ENCODE results near the gene RTL10. TPM values are rescaled to one million over a fixed set of nuclear protein-coding genes. Genes with fewer than 3 reads are reported as not detected.

Gene RTL10
- total RNA-seq, 1 donor from 2014 or later: 21.4 TPM

DNA sequence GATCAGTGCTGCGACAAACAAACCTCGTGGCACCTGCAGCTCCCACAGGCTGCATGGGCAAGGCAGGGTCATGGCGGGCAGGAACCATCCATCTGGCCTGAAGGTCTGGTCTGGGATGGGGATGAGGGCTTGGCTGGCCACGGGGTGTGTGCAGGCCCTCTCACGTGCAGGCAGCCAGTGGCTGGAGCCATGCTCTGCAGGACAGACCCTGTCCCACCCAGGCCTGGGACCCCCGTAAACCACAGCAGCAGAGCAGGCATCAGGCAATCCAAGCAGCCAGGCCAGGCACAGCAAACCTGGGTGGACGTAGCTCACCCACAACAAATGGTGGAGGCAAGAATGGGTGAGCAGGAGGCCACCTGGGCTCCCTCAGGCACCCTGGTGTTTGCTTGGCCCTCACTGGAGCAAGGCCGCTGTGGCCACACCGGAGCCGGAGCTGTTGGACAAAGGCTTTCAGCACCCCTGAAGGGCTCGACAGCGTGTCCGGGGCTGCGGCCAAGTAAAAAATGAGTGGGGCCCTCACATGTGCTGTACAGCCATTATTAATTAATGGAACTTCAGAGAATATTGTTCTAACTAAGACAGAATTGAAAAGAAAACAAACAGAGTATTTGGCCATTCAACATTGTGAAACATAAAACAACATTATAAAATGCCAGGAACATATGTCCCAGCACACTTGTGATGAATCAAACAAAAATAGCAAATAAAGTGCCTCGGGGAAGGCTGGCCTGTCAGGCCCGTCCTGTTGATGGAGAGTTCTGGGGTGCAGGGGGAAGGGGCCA lies 24.0 kb upstream of the RTL10 start:
- H3K4me1 ChIP-seq: peaks cover 60% of the 10 kb centered on the region

DNA sequence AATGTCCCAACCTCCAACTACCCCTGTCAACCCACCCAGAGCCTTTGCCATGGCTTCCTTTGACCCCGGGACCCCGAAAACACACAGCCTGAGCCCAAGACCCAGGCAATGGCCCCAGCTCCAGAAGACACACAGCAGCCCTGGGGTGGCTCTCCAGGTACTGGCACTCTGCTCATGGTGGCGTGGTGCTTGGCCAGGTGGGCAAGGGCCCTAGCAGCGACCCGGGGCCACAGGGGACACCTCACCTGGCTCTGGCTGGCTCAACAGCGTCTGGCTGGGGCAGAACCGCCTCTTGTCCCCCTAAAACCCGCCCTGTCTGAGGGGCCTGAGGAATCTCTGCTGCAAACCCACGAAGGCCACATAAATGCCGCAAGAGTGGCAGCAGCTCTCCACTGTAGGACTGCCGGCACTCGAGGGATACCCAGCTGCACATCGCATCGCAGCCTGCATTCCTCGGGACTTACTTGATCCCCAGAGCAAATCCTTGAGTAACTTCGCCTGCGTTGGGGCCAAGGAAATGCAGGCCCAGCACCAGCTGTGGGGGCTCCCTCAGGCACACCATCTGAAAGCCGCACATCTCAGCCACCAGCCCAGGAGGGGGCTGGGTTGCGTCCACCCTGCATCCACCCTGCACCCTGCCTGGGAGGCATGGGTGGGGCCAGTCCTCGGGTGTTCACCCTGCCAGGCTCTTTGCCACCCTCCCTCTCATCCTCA lies 23.1 kb upstream of the RTL10 start:
- Histone ChIP-seq H3K36me3 (no peaks in the 10 kb centered on the region), H3K9me3 (no peaks in the 10 kb centered on the region), H3K4me1 (peaks cover 69% of the 10 kb centered on the region), H3K4me3 (no peak overlapping the region), H3K27ac (no peak overlapping the region), H3K27me3 (no peaks in the 10 kb centered on the region)
- intact Hi-C loops (cut with DNase I): no loop called here
- DNase-seq (ENCODE audit: extremely low spot score in 2 of 2): no peak
- no peak for TF ChIP-seq POLR2AphosphoS5 (IDR thresholded peaks at IDR 0.05; ENCODE audit: insufficient read depth in 1 of 2, low read depth in 1 of 2)
- TF ChIP-seq, protein P1, sequence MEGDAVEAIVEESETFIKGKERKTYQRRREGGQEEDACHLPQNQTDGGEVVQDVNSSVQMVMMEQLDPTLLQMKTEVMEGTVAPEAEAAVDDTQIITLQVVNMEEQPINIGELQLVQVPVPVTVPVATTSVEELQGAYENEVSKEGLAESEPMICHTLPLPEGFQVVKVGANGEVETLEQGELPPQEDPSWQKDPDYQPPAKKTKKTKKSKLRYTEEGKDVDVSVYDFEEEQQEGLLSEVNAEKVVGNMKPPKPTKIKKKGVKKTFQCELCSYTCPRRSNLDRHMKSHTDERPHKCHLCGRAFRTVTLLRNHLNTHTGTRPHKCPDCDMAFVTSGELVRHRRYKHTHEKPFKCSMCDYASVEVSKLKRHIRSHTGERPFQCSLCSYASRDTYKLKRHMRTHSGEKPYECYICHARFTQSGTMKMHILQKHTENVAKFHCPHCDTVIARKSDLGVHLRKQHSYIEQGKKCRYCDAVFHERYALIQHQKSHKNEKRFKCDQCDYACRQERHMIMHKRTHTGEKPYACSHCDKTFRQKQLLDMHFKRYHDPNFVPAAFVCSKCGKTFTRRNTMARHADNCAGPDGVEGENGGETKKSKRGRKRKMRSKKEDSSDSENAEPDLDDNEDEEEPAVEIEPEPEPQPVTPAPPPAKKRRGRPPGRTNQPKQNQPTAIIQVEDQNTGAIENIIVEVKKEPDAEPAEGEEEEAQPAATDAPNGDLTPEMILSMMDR (IDR thresholded peaks at IDR 0.05): no peak
- TF ChIP-seq POLR2A (IDR thresholded peaks at IDR 0.05): no peak

More for the DNA sequence above, 24.0 kb upstream of the RTL10 start:
- H3K36me3 ChIP-seq: no peaks in the 10 kb centered on the region
- intact Hi-C loops (cut with DNase I): no loop called here
- no peaks in the 10 kb centered on the region for H3K9me3 ChIP-seq
- H3K4me3 ChIP-seq: no peak overlapping the region
- H3K27ac ChIP-seq: no peak overlapping the region
- H3K27me3 ChIP-seq: no peaks in the 10 kb centered on the region
- no peak for TF ChIP-seq POLR2A (IDR thresholded peaks at IDR 0.05)
- TF ChIP-seq, protein P1 (IDR thresholded peaks at IDR 0.05): no peak
- no peak for TF ChIP-seq POLR2AphosphoS5 (IDR thresholded peaks at IDR 0.05; ENCODE audit: insufficient read depth in 1 of 2, low read depth in 1 of 2)
- no peak for DNase-seq (ENCODE audit: extremely low spot score in 2 of 2)

GRCh38 chr22:19876941-19877625 lies 22.4 kb upstream of the RTL10 start:
- DNase-seq (ENCODE audit: extremely low spot score in 2 of 2): no peak
- intact Hi-C loops (cut with DNase I): no loop called here
- H3K4me1 ChIP-seq: peaks cover 68% of the 10 kb centered on the region

GRCh38 chr22:19876314-19876940 lies 21.8 kb upstream of the RTL10 start:
- no peak for DNase-seq (ENCODE audit: extremely low spot score in 2 of 2)
- H3K9me3 ChIP-seq: no peaks in the 10 kb centered on the region
- no peak overlapping the region for H3K4me3 ChIP-seq
- TF ChIP-seq, protein P1 (IDR thresholded peaks at IDR 0.05): no peak
- TF ChIP-seq POLR2AphosphoS5 (IDR thresholded peaks at IDR 0.05; ENCODE audit: insufficient read depth in 1 of 2, low read depth in 1 of 2): peak in 1 of 2 donors; percentile 20
- H3K36me3 ChIP-seq: no peaks in the 10 kb centered on the region
- H3K4me1 ChIP-seq: peaks cover 61% of the 10 kb centered on the region
- H3K27me3 ChIP-seq: no peaks in the 10 kb centered on the region
- no peak overlapping the region for H3K27ac ChIP-seq
- intact Hi-C loops (cut with DNase I): no loop called here

More at GRCh38 chr22:19876941-19877625, 22.4 kb upstream of the RTL10 start:
- Histone ChIP-seq H3K27ac (no peak overlapping the region), H3K9me3 (no peaks in the 10 kb centered on the region), H3K27me3 (no peaks in the 10 kb centered on the region), H3K4me3 (no peak overlapping the region), H3K36me3 (no peaks in the 10 kb centered on the region)
- TF ChIP-seq POLR2AphosphoS5 (IDR thresholded peaks at IDR 0.05; ENCODE audit: insufficient read depth in 1 of 2, low read depth in 1 of 2) (no peak), POLR2A (IDR thresholded peaks at IDR 0.05) (no peak)
- TF ChIP-seq, protein P1 (IDR thresholded peaks at IDR 0.05): no peak
